BJ (cell line): ENCODE results near the gene CIRBP. TPM values are rescaled to one million over a fixed set of nuclear protein-coding genes. Genes with fewer than 3 reads are reported as not detected.

ENCODE experiments used
- CTCF ChIA-PET: fragments of 350-600 bp; formaldehyde crosslinking; extraction: SDS; loops from one replicate; lab custom pipeline; 2021; ENCODE audit warnings: antibody characterized with exemption, inconsistent platforms; lab: Yijun Ruan, JAX
- POLR2A ChIA-PET: fragments of 300-600 bp; sonication (Branson Sonifier 250); formaldehyde crosslinking; extraction: SDS; loops from one replicate; lab custom pipeline; 2021; ENCODE audit warnings: antibody characterized with exemption; lab: Charles Lee
- DNase-seq: peaks from one replicate; pipeline ENCODE4 v3.0.0-alpha.2; 2011; ENCODE audit warnings: low read depth
- H3K27me3 ChIP-seq: 2 replicates; pipeline ENCODE4 v1.6.0; 2011; ENCODE audit warnings: low read length; ENCODE audit not compliant: control insufficient read depth, insufficient read depth
- H3K36me3 ChIP-seq: 2 replicates; pipeline ENCODE4 v1.5.1; 2011; ENCODE audit warnings: low read length; ENCODE audit not compliant: control insufficient read depth, insufficient read depth
- H3K4me3 ChIP-seq: 2 replicates; pipeline ENCODE4 v1.5.1; 2011; ENCODE audit warnings: low read depth, mild to moderate bottlenecking, control low read depth, low read length
- polyA plus RNA-seq: library from polyadenylated mRNA; depleted of rRNA; stranded (reverse); fragments of >200 nt; gene quantifications from 2 replicates; pipeline ENCODE4 v1.2.3, GENCODE V29; 2011
- TF ChIP-seq, protein P1 (sequence below): IDR thresholded peaks from 2 replicates; pipeline ENCODE4 v1.5.1; 2011; ENCODE audit warnings: low read depth, mild to moderate bottlenecking, control low read depth, inconsistent platforms, low read length, moderate library complexity; ENCODE audit not compliant: insufficient read depth

The CIRBP gene
- polyA plus RNA-seq, 1 experiment = 342 TPM

DNA sequence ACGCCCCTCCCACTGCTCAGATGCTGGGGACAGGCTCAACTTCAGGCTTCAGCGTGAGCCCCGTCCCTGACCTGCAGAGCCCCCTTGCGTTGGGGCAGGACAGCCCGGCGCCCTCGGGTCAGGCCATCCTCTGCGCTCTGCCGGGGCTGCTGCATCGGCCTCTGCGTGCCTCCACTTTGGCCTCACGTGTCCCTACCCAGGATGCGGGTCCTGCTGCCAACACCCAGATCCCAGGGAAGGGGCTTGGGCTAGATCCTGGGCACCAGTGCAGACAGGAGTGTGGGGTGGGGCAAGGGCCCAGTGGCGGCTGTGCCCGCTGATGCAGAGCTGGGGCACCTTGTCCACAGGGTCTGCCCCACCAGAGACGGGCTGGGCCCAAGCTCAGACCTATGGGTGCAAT is 44.3 kb upstream of the CIRBP start:
- Histone ChIP-seq H3K4me3 (no peak overlapping the region), H3K27me3 (no peaks in the 10 kb centered on the region), H3K36me3 (peaks cover 24% of the 10 kb centered on the region)
- POLR2A ChIA-PET = no interaction called here
- TF ChIP-seq, protein P1, sequence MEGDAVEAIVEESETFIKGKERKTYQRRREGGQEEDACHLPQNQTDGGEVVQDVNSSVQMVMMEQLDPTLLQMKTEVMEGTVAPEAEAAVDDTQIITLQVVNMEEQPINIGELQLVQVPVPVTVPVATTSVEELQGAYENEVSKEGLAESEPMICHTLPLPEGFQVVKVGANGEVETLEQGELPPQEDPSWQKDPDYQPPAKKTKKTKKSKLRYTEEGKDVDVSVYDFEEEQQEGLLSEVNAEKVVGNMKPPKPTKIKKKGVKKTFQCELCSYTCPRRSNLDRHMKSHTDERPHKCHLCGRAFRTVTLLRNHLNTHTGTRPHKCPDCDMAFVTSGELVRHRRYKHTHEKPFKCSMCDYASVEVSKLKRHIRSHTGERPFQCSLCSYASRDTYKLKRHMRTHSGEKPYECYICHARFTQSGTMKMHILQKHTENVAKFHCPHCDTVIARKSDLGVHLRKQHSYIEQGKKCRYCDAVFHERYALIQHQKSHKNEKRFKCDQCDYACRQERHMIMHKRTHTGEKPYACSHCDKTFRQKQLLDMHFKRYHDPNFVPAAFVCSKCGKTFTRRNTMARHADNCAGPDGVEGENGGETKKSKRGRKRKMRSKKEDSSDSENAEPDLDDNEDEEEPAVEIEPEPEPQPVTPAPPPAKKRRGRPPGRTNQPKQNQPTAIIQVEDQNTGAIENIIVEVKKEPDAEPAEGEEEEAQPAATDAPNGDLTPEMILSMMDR = no peak
- CTCF ChIA-PET = interaction anchor here (1.1 kb wide), 1 partner anchor 19 kb away, joined by 3 read pairs; no protein-coding TSS in a partner anchor
- DNase-seq = no peak

- no peak overlapping the region for H3K4me3 ChIP-seq
- TF ChIP-seq, protein P1 = no peak
- no peaks in the 10 kb centered on the region for H3K27me3 ChIP-seq
- peaks cover 18% of the 10 kb centered on the region for H3K36me3 ChIP-seq
- no peak for DNase-seq
- ChIA-PET POLR2A (no interaction called here), CTCF (interaction anchor here (1.1 to 1.4 kb wide), 3 partner anchors 9 to 19 kb away, joined by 3 to 8 read pairs (median 4); no protein-coding TSS in a partner anchor)
Observed at GRCh38 chr19:1225440-1226226, 43.5 kb upstream of the CIRBP start.

GRCh38 chr19:1226227-1226518 is 43.0 kb upstream of the CIRBP start:
- ChIA-PET CTCF (interaction anchor here (1.4 kb wide), 2 partner anchors 10 to 18 kb away, joined by 4 to 8 read pairs; no protein-coding TSS in a partner anchor), POLR2A (no interaction called here)
- Histone ChIP-seq H3K36me3 (peaks cover 13% of the 10 kb centered on the region), H3K4me3 (no peak overlapping the region), H3K27me3 (no peaks in the 10 kb centered on the region)
- TF ChIP-seq, protein P1 = no peak
- no peak for DNase-seq

GRCh38 chr19:1226522-1227303 is 42.4 kb upstream of the CIRBP start:
- H3K4me3 ChIP-seq = no peak overlapping the region
- CTCF ChIA-PET = interaction anchor here (1.4 kb wide), 2 partner anchors 10 to 17 kb away, joined by 4 to 8 read pairs; no protein-coding TSS in a partner anchor
- peaks cover 11% of the 10 kb centered on the region for H3K36me3 ChIP-seq
- no peaks in the 10 kb centered on the region for H3K27me3 ChIP-seq
- DNase-seq = no peak
- POLR2A ChIA-PET = no interaction called here
- TF ChIP-seq, protein P1 = no peak
